GM21423 (cell line): Measurements from ENCODE around the gene SDK1.

Experiments used
- ATAC-seq: cut with Tn5 transposase; IDR thresholded peaks from one replicate; pipeline ENCODE4 v1.9.1; 2021; ENCODE audit warnings: mild to moderate bottlenecking, moderate library complexity; ENCODE audit not compliant: unreplicated experiment

Gene SDK1

GRCh38 chr7:3964980-3965606 lies 664.0 kb downstream of the SDK1 start:
- no peak for ATAC-seq

DNA sequence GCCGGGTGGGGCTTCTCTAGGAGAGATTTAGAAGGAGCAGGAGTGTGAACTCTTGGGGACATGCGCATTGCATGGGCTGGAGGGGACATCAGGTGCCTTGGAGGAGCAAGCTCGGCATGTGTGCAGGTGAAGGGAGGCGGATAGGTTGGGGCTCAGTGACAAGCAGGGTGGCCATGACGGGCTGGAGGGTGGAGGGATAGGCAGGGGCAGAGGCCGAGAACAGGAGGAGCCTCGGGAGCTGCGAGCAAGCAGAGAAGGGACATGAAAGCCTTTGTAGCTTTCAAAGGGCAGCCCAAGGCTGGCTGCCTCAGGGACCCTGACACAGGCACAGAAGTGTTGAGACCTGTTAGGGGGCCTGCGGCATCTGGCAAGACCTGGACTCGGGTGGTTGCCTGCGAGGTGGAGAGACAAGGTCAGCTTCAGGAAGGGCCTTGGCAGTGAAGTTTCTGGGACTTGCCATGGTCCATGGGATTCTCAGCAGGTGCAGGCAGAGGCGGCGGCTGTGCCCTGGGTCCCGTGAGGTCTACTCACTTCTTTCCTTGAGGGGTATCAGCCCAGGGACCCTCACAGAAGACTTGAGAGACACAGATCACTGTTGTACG lies 664.8 kb downstream of the SDK1 start:
- no peak for ATAC-seq

DNA sequence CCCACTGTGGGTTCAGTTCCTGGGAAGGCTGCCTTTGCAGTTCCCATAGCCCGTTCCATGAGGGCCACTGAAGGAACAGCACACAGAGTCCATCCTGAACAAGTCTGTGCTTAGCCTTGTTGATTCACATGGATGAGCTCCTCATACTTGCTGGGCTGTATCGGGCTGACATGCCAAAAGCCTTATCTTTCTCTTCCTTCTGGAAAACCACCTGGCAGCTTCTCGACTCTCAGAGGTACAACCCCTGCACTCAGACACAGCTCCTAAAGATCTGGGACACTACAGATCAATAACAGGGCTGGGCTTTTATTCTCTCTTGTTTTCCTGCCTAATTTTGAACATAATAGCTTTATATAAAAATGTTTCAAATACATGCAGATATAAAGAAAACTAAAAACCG lies 667.2 kb downstream of the SDK1 start:
- no peak for ATAC-seq

DNA sequence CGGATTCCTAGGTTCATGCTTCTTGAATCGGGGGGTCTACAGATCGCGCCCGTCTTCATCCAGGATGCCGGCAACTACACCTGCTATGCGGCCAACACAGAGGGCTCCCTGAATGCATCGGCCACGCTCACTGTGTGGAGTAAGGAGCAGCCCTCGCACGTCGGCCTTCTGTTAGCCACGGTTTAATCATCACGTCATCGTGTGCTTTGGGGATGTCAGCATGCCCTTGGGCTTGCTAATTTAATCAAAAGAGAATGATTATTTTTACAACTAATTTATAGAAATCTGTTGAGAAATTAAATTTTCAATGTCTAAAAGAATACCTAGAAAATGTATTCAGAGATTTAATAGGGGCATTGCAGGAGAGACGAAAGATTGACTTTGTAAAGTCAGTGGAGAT lies 668.2 kb downstream of the SDK1 start:
- no peak for ATAC-seq

- no peak for ATAC-seq
Observed at GRCh38 chr7:3971323-3971722, 670.3 kb downstream of the SDK1 start.

GRCh38 chr7:3973264-3973663 lies 672.2 kb downstream of the SDK1 start:
- ATAC-seq, result no peak

DNA sequence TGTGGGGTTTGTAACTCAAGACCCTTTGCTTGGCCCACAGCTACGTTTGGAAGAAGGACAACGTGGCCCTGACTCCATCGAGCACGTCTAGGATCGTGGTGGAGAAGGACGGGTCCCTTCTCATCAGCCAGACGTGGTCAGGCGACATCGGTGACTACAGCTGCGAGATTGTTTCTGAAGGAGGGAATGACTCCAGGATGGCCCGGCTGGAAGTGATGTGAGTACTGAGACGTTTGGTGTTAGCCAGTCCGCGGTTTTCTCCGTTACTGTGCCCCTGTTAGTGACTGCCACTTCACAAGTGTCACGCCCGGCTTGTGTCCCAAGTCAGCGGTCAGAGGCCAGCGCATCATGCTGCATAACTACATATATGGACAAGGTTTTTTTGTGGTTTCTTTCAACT lies 673.3 kb downstream of the SDK1 start:
- ATAC-seq, result no peak

DNA sequence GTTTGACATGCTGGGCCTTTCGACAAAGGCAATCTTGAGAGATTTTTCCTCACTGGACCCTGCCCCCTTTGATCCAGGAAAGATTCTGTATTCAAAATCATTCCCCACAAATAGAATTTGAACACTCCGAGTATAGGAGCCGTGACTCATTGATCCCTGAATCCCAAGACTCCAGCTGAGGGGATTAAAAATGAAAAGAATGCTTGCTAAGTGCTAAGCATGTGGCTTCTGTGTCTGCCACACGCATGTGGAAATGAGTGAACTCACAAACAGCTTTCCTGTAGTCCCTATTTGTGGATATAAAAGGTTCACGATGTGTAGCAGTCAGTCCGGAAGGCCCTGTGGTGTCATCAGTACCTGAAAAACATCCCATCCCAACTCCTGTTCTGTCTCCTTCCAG lies 674.3 kb downstream of the SDK1 start:
- ATAC-seq, result no peak

- no peak for ATAC-seq
Observed at GRCh38 chr7:3977391-3977790, 676.3 kb downstream of the SDK1 start.

DNA sequence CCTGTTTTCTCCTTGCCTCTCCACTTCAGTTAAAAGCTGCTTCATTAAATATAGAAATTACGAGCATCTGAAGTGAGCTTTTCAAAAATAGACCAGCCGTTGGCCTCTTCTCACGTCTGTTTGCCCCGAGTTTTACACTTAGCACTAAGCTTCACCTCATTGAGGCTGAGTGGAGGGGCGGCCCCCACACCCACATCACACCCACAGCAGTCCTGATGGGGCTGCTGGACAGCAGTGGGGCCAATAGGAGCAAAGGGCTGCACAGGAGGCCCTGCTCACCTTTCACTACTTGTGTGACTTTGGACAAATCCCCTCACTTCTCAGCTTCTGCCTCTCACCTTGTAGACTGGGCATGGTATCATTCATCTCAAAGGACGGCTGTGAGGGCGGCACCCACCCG lies 677.8 kb downstream of the SDK1 start:
- ATAC-seq, result no peak

DNA sequence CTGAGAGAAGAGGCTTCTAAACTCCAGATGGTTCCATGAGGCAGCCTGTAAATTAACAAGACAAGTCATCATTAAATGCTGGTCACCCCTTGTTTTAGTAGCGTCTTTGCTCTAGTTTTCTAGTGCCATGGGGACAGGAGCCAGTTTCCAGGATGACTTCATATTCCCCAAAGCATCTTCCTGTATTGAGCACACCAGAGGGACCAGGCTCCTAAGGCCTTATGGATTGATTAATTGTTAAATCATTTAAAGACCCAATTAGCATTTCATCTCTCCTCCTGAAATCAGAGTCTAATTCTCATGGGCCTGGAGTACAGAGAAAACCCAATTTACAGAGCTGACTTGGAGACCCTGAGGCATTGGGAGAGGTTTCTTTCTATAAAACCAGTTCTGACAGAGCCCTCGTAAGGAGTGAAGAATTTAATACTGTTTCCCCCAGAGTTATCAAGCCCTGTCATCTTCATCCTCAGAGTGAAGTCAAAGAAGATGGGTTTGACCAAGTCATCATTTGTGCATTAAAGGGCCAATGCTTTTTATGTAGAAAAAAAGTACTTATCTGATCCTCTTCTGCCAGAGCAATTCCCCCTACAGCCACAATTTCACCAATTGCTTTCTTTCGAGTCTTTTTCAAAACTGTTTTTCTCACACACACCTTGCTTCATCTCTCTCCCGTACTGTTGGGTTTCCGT lies 678.7 kb downstream of the SDK1 start:
- no peak for ATAC-seq

- ATAC-seq, result no peak
Observed at GRCh38 chr7:3980300-3980643, 679.2 kb downstream of the SDK1 start.

DNA sequence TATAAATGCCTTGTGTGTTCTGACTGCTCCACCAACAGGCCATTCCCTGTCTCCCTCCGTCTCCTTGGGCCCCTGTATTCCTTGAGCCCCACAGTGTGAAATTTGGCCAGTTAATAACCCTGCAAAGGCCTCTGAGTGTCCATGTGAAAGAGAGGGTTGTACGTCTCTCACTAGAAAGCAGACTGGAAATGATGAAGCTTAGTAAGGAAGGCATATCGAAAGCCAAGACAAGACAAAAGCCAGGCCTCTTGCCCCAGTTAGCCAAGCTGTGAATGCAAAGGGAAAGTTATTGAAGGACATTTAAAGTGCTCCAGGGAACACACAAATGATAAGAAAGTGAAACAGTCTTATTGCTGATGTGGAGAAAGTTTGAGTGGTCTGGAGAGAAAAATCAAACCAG lies 680.2 kb downstream of the SDK1 start:
- ATAC-seq, result no peak

DNA sequence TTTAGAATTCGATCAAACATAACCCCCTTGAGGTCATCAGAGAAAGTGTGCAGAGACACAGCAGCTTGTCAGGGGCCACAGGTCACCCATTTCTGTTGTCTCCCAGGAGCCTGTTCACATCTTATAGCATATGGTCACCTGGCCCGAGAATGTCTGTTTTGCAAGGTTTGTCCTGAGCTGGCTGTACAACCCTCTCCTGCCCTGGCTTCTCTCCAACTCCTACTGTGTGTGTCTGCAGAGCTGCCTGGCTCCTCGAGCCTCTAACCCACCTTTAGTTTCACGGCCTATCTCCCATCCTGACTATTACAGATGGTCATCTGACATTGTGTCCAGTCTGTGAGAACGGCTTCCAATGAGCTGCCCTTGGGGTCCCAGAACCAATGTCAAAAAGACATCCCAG lies 683.4 kb downstream of the SDK1 start:
- ATAC-seq, result no peak

DNA sequence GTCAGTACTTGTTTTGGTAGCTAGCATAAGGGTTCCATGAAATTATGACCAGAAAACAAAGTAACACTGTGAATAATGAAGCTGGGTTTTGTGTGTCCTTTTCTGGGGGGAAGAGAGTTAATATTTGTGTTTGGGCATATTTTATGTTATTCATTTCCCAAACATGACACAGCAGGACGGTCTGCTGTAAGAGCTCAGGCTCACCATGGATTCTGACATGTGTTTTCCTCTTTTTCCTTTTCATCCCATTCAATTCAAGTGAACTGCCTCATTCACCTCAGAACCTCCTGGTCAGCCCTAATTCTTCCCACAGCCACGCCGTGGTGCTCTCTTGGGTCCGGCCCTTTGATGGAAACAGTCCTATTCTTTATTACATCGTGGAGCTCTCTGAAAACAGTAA lies 685.9 kb downstream of the SDK1 start:
- ATAC-seq, result no peak

DNA sequence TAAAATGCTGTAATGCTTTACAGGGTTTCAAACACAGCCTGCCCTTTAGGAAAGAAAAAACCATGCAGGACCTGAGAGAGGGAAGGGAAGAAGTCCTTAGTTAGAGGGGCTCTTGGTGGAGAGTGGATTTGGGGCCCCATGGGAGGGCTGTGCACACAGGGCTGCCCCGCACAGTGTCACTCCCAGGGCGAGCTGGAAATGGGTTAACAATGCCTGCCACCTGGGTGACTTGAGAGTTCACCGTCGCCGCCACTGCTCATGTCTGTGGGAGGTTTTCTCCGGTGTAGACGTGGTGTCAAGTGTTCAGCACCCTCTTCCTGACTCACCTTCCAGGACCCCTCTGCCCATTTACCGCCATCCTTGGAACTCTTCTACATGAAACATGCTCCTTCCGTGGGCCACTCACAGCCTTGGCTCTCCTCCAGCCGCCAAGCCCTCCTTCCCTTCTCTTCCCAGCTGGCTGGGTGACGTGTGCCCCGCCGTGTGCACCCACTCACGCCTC lies 686.4 kb downstream of the SDK1 start:
- ATAC-seq, result no peak

DNA sequence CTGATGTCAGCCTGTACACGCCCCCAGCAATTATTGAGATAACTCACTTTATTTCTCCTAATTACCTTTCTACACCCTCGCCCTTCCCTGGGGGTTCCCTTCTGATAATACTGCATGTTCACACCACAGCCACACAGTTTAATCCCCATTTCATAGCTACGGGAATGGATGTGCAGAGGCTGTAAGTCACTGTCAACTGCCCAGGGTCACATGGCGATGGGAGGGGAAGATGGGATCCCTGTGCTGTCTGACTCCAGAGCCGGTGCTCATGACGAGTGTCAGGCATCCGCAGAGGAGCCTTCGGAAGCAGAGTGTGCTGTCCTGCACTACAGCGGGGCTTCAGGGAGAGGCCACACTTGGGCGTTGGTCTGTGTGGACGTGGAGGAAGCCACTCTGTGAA lies 688.7 kb downstream of the SDK1 start:
- no peak for ATAC-seq

DNA sequence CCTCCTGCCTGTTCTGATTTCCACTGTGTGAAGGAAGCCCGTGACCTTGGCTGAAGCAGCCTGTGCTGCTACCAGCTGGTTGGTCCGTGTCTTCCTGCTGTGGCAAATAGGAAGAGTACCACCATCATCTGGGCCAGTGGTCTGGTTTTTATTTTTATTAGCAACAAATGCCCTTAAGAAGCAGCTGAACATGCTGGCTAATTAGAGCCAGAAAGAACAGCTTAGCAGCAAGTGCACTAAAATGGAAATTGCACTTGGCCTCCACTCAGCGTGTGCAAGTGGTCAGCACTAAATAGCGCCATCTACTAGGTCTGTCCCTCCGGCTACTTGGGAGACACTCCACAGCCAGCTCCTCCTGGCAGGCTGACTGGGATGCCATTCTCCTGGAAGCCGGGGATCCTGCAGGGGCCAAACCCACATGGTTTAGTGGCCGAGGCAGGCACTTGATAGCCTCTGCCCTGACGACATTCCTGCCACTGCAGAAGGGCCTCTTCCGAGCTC lies 690.7 kb downstream of the SDK1 start:
- ATAC-seq, result no peak

GRCh38 chr7:3992841-3993240 lies 691.8 kb downstream of the SDK1 start:
- no peak for ATAC-seq

DNA sequence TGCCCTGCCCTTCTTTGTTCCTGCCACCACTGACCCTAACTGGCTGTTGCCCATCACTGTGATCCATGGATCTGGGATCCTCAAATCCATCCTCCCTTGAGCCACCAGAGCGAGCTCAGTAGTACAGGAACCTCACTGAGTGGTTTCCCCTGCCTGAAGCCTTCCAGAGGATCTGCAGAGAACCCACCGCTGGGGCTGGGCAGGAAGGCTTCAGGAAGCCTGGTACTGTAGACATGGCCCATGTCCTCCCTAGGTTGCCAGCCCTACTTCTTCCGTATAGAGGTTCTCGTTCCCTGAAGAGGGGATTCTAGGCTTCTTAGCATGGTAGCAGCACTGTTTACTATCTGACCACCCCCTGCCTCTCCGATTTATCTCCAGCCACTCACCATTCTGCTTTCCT lies 693.7 kb downstream of the SDK1 start:
- no peak for ATAC-seq

DNA sequence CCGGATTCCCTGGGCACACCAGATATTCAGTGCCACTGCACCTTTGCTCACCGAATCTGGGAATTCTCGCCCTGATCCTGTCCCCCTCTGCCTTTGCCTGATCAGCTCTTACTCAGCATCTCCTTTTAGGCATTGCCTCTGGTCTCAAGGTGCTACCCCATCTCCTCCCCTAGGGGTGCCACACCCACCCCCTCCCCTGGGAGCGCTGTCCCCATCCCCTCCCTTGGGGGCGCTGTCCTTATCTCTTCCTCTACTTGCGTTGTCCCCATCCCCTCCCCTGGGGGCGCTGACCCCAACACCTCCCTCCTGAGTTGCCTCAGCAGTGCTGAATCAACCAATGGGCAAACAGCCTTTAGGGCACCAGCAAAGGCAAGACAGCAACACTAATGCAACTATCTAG lies 694.1 kb downstream of the SDK1 start:
- ATAC-seq, result no peak

GRCh38 chr7:3998060-3998459 lies 697.0 kb downstream of the SDK1 start:
- ATAC-seq, result no peak
